ENCODE measurements around the gene FAM229A. TPM values are rescaled to one million over a fixed set of nuclear protein-coding genes. Genes with fewer than 3 reads are reported as not detected.

The FAM229A gene
- total RNA-seq, 1 donor from 2014 or later = 1.0 TPM

GRCh38 chr1:32311709-32312393 is 50.4 kb downstream of the FAM229A start:
- Histone ChIP-seq H3K4me1 (ENCODE audit: control insufficient read depth in 3 of 3, insufficient read depth in 3 of 3, low read length in 3 of 3) (peaks cover 0 to 8% (median 0%) of the 10 kb centered on the region in 3 donors), H3K9ac (ENCODE audit: low read depth in 1 of 3, low read length in 3 of 3) (no peak overlapping the region), H3K9me3 (ENCODE audit: control insufficient read depth in 3 of 3, low read length in 3 of 3) (no peaks in the 10 kb centered on the region), H3K27ac (ENCODE audit: low read depth, low read length) (no peak overlapping the region), H3K4me3 (ENCODE audit: low read length in 3 of 3) (no peak overlapping the region), H3K27me3 (ENCODE audit: control insufficient read depth in 3 of 3, insufficient read depth in 3 of 3, low read length in 3 of 3) (no peaks in the 10 kb centered on the region), H3K36me3 (ENCODE audit: control insufficient read depth in 3 of 3, insufficient read depth in 3 of 3, low read length in 3 of 3) (no peaks in the 10 kb centered on the region)

Other genes starting within 250 kb of the FAM229A start
- gene TXLNA, start 182.8 kb downstream of the FAM229A start, total RNA-seq = 30.8 TPM
- gene CCDC28B, start 161.9 kb downstream of the FAM229A start, total RNA-seq = 58.5 TPM
- 2.6 TPM for gene IQCC, start 156.8 kb downstream of the FAM229A start, total RNA-seq
- gene DCDC2B, start 153.4 kb downstream of the FAM229A start, total RNA-seq = not detected
- 10.4 TPM for gene TMEM234, start 140.1 kb downstream of the FAM229A start, total RNA-seq
- 171 TPM for gene EIF3I, start 140.1 kb downstream of the FAM229A start, total RNA-seq
- 1.6 TPM for gene FAM167B, start 115.3 kb downstream of the FAM229A start, total RNA-seq
- 2.1 TPM for gene LCK, start 111.2 kb downstream of the FAM229A start, total RNA-seq
- 37.6 TPM for gene HDAC1, start 70.4 kb downstream of the FAM229A start, total RNA-seq
- gene MARCKSL1, start 26.3 kb downstream of the FAM229A start, total RNA-seq = 31.8 TPM
- gene TSSK3, start 54 bp upstream of the FAM229A start, total RNA-seq = 1.0 TPM
- 37.1 TPM for gene BSDC1, start 32.0 kb upstream of the FAM229A start, total RNA-seq
- under 0.01 TPM for gene ZBTB8B, start 102.6 kb upstream of the FAM229A start, total RNA-seq
- 10.4 TPM for gene ZBTB8A, start 176.9 kb upstream of the FAM229A start, total RNA-seq